UCSD-AML1 (cell line): ENCODE measurements around the gene PRR29.
"Not testable (repeated sequence)": the region's sequence is repeated elsewhere in the genome, so short reads cannot be mapped to it uniquely, and the experiment has no call there.

Experiments used
- DNase-seq: peaks from one replicate; lab custom pipeline; 2025; ENCODE audit not compliant: unreplicated experiment; lab: John Stamatoyannopoulos, UW

PRR29 gene

DNA sequence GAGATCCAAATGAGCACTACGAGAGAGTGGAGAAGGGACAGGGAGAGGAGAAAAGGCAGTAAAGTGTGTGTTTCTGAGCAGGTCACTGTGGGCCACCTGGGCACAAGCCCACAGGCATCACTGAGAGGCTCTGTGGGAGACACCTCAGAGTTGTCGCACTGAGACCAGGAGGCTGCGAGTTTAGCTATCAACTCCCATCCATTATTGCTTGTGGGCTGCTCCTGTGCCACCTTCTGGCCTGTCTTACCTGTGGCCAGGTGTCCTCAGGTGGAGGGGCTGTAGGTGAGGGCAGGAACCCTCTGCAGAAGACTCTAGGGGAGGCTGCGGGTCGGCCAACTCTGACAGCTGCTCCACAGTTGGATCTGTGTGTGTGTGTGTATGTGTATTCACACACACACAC, 2.5 kb upstream of the PRR29 start:
- DNase-seq, result no peak

DNA sequence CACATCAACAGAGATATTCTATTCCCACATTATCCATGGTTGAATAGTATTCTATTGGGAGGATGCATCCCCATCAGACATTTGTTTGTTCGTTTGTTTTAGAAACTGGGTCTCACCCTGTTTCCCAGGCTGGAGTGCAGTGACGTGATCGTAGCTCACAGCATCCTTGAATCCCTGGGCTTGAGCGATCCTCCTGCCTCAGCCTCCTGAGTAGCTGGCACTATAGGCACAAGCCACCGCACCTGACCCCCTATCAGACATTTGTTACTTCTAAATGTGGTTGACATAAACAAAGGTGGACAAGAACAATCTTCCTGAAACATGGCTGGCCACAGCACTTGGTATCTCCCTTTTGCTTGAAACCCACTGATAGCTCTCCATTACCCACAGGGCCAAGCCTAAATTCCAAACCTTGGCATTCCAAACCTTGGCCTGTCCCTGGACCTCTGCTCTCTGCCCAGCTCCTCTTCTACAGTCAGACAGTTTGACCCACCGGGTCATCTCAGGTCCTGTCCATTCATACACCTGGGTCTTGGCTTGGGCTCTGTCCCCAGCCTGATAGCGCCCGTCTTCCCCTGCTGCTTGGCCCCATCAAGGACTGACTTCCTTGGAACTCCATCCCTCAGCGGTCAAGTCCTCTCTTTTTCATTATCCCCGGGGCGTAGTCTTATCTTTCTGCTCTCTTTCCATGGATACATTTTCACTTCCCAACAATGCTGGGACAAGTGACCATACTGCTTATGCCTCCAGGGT, 1.5 kb upstream of the PRR29 start:
- DNase-seq, result no peak

DNA sequence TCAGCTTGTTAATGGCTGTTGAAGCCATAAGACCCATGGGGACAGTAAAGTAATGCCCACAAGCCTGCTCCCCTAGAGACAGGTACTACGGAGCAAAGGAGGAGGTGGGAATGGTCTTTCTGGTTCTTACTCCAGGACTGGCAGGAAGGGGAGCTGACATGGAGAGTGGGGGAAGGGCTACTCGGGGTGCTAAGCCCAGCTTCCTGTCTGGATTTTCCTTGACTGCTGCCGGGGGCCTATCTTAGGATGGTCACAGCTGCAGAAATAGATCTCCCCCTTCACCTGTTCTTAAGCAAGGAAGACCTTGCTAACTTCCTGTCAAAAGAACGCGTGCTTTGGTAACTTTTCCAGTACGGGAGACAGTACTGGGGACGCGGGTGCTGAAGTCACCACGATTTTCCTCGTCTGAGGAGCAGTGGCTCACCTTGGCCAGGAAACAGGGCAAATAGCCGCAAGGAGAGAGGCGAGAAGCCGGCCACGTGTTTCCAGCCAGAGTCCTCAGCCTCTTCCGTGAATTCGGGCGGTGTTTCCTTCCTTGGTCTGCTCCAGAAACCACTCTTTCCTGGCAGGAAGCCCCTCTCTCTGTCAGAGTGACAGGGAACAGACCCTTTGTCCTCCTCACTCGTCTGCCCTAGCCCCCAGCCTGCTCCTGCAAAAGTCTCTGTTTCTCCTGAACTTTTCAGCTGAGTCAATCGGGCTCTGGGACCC, 656 bp upstream of the PRR29 start:
- peak; percentile 84 for DNase-seq

DNA sequence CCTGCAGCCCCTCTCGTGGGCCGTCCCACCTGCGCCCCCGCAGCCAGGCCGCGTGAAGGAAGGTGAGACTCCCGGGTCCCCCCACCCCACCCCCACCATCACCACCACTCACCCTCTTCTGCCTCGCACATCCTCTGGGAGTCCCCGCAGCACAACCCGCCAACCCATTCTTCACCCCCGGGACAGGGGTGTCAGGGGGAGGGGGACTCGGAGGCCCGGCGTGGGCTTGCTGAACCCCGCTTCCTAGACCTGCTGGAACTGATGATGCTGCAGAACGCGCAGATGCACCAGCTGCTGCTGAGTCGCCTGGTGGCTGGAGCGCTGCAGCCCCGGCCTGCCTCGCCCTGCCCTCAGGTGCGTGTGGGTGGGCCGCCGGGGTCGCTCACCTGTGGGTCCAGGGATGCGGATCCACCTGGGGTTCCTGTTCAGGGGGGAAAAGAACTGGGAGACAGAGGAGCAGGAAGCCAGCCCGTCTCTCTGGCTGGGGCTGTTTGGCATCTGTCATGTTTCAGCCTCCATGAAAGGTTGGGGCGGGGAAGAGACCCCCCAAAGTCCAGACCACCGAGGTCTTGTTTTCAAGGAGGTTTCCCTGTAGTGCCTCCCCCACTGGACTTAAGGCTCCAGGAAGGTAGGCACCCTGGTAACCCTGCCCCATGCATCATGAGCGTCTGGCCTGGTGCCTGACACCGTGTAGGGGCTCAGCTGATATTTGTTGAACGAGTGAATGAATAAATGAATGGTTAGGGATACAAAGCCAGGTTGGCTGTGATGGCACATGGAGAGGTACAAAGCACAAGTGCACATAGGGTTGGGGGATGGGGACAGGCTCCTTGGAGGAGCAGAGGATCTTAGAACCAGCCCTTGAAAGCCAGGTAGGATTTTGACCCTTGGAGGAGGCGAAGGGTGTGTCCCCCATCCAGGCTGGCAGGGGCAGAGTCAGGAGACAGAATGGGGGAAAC, 849 bp downstream of the PRR29 start:
- no peak for DNase-seq

DNA sequence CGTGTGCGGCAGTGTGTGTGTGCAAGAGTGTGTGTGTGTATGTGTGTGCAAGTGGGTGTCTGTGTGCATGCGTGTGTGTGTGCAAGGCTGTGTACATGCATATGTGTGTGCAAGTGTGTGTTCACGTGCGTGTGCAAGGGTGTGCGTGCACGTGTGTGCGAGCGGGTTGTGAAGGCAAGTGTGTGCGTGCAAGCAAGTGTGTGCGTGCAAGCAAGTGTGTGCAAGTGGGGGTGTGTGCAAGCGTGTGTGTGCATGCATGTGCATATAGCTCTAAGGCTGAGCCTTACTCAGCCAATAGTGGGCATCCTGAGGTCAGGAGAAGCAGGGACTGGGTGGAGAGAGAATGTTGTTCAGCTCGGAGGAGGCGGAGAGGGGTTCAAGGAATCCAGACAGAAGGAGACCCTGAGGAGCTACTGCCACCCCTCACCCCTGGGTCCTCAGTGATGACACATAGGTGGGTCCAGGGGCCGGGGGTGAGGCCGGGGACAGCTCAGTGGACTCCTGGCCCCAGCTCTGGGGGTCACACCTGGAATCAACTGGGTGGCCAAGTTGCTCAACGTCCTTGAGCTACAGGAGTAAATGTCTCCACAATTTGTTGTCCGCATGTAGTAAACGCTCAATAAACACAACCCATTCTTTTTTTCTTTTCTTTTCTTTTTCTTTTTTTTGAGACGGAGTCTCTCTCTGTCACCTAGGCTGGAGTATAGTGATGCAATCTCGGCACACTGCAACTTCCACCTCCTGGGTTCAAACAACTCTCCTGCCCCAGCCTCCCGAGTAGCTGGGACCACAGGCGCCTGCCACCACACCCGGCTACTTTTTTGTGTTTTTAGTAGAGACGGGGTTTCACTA, 1.8 kb downstream of the PRR29 start:
- no peak for DNase-seq

DNA sequence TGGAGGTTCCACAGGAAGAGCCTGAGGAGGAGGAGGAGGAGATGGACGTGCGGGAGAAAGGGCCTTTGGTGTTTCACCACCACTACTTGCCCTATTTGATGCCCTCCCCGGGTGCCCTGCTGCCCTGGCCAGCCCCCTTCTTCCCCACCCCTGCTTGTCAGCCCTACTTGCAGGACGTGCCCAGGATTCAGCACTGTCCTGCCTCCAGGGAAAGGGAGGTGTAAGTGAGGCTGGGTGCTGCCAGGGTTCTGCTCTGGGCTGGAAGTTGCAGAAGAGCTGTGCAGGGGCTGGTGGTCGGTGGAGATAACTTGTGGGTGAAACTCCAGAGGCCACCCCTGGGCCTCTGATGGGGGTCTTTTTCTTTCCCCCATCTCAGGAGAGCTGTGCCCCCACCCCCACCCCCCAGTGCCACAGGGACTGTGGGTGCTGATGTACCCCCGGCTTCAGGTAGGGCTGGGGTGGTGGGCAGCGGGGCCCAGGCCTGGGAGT, 3.0 kb downstream of the PRR29 start:
- no peak for DNase-seq

DNA sequence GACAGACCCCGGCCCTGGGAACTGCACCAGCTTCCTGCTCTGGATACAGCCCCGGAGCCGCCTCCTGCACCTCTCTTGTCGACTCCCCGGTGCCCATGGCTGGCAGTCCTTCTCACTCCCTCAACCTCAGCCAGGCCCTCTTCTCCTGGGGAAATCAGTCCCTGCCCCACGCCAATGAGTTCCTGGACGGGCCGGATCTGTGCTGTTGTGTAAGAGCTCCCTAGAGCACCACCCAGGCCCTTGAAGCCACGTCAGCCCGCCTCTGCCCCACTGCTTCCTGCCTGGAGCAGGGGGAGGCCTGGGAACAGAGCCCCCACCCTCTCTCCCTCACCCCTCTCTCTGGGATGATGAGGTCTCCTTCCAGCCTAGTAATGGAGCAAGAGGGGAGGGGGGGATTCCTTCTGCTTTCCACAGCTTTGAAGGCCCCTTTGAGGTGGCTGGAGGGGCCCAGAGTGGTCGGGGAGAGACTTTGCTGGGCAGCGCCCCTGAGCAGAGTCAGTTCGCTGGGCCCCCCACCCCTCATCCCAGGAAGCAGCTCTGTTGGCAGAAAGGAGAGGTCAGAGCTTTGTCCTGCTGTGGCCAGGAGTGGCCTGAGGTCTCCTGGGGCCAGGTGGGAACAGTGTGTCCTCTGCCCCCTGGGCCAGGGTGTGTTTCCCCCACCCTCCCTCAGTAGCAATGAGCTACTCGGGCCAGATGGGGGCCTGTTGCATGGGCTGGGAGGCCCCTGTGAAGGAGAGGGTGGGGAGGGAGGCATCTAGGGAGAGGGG, 3.8 kb downstream of the PRR29 start:
- DNase-seq, result peak; percentile 75

DNA sequence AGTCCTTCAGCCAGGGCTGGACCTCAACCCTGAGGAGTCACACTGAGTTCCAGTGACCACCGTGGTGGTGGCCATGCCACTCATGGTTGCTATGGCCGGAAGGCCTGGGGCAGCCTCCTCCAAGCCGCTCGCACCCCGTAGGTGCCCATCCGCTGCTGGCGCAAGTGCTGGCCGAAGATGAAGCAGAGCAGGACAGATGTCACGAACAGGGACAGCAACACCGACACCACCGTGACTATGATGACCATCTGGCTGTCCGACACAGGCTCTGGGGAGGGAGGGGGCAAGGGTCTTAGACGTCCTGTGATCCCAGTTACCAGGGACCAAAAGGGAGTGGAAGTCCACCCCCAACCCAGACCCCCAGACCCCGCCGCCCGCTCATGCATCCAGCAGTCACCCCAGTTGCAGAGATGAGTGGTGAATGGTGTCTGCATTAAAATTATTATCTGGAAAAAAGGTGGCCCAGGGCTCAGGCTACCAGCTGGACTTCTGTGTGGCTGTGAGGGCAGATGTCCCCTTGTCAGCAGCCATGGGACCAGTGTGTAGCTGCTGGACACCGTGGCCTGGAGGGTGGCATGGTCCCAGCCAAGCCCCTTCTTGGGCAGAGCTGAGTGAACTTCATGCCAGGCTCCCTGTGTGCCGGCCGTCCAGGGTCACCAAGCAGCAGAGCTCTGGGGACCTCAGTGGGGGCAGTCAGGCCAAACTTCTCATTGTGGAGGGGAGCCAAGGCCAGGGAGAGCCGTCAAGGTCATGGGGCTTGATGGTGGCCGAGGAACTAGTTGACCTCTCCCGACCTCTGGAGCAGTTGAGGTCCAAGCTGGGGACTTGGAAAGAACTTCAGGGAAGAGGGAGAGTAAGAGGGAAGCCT, 4.7 kb downstream of the PRR29 start:
- no peak for DNase-seq

DNA sequence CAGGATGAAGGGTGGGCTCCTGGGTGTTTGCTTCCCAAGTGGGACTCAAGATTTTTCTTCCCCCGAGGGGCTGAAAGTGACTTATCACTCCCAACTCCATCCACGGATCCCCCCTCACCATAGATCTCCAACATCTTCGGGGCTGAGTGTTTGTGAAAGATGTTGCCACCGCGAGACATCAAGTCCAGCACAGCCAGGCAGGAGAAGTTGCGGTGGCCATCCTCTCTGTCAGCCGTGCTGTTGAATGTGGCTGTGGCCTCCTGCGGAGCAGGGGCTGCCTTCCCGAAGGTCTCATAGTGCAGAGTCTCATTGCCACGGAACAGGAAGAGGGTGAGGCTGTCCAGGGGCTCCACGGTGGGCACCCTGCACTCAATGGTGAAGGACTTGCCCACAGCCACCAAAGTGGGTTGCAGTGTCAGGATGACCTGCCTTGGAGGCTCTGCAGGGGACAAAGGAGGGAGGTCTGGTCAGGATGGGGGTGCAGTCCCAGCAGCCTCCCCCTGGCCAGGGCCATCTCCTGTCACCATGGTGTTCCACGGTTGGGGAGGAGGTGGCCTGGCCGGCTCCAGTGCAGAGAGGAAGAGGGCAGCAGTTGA, 5.5 kb downstream of the PRR29 start:
- DNase-seq, result no peak

DNA sequence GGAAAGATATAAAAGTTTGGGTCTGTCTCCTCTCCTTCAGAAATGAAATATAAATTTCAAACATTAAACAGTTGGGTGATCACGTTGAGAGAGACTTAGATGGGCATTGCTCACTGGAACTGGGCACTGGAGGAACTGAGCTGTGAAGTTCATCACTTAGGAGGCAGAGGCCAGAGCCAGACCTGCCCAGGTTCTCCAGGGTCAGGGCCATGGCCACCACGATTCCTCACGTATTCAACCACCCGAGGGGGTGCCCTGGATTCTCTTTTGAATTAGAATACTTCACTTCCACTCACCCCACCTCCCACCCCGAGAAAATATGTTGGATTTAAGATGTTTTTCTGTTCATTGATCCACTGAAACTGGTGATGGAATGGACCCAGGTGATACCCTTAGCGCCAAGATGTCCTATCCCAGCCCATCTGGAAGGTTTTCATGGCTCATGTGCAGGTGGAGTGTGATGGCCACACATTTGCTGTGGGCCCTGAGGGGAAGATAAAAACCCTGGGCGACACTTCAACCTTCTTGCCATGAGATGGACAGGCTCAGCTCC, 6.1 kb downstream of the PRR29 start:
- DNase-seq, result no peak

DNA sequence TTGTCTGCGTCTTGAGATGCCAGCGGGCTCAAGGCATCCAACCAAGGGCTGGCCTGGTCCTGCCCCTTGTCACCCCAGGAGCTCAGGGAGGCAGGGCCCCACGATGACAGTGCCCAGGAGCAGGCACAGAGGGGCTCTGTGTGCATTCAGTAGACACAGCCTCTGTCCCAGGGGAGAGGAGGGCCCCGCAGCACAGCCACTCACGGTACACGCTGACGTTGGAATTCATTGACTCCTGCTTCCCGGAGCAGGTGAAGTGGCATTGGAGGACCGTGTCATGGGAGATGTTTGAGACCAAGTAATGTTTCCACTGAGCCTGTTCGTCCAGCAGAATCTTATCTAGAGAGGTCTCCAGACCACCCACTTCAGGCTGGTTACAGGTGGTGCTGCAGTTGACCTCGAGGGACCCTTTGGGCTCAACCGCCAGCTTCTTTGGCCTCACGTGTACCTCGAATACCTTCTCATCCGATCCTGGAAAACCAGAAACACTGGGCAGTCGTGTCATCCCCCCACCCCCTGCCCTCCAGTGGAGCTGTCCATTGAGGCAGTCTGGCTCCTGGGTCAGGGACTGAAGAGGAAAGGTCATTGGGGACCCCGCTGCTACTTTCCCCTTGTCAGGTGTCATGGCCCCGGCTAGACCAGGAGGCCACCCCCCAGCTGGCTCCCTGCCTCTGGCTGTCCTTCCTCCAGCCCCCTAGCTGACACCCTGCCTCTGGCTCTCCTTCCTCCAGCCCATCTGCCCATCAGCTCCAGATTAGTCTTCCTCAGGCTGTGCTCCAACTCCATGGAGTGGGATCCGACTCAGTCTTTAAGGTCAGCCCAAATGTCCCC, 7.0 kb downstream of the PRR29 start:
- DNase-seq, result no peak

DNA sequence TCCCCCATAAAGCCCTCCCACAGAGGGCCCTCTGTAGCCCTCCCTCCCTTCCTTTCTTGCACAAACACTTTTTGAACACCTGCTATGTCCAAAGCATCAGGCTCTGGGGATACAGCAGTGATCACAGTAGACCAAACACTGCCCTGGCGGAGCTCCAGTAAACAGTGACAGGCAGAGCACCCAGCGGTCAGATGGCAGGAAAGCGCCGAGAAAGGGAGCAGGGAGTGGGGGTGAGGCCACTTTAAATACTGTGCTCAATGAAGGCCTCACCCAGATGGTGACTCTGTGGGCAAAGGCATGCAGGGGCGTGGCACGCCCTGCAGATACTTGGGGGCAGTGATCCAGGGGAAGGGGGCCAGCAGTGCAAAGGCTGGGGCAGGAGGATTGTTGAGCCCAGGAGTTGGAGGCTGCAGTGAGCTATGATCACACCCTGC, 7.6 kb downstream of the PRR29 start:
- DNase-seq, result peak; percentile 57

DNA sequence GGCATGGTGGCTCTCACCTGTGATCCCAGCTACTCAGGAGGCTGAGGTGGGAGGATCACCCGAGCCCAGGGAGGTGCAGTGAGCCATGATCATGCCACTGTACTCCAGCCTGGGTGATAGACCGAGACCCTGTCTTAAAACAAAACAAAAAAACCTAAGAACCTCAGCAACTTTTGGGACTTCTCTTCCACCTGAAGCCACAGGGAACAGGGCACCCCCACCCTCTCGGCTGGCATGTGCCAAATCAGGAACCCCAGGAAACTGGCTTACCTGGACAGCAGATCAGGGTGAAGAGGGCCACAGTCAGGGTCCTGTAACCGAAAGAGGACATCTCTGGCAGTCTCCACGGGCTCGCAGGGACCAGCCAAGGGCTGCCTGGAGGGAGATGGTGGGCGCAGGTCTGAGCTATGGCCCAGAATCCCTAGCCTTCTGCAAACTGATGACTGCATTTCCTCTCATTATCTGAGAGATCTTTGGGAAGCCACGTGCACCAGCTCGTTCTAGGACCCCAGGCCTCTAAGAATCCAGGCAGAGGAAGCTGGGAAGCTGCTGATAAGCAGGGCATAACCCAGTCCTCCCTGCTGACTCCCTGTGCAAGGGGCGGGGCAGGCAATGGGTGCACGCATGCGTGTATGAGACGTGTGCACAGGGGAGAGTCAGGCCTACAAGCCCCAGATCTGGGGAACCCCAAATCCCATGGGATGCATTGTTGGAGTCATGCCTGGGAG, 8.4 kb downstream of the PRR29 start:
- peak; percentile 88 for DNase-seq

DNA sequence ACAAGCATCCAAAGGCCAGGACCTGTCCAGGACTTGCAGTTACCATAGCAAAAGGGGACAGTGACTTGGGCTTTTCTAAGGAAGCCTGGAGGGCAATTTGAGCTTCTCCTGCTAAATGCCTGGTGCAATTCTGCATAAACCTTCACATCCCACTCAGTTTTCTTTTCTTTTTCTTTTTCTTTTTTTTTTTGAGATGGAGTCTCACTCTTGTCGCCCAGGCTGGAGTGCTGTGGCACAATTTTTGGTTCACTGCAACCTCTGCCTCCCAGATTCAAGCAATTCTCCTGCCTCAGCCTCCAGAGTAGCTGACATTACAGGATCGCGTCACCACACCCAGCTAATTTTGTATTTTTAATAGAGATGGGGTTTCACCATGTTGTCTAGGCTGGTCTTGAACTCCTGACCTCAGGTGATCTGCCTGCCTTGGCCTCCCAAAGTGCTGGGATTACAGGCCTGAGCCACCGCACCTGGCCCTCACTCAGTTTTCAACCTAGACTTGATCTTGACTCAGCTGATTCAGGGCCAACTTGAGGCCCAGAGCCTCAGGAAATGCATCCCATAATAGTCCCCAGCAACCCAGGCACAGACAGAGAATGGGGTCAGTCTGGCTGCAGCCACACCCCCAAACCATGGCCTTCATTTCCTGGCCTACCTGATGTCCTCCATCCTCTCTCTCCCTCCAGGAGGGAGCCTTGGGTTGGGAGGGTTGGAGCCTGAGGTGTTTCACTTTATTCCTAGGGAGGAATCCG, 9.1 kb downstream of the PRR29 start:
- not testable (repeated sequence) for DNase-seq

DNA sequence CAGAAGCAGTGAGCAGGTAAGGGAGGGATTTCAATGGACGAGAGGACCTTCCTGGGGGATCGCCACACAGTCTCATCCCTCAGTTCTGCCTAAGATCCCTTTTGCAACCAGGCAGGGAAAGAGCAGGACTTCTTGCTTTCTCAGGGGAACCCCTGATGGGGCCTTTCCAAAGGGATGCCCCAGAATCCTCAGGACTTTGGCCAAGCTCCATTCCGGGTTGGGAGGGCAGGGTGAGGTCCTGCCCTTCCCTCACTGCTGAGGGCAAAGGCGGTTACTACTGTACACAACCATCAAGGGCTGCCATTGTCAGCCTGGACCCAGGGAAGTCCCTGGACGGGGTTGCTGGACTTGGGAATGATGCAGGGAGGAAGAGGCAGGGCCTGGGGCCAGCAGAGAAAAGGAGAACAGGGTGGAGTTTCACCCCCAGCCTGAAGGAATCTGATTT, 9.7 kb downstream of the PRR29 start:
- DNase-seq, result no peak

DNA sequence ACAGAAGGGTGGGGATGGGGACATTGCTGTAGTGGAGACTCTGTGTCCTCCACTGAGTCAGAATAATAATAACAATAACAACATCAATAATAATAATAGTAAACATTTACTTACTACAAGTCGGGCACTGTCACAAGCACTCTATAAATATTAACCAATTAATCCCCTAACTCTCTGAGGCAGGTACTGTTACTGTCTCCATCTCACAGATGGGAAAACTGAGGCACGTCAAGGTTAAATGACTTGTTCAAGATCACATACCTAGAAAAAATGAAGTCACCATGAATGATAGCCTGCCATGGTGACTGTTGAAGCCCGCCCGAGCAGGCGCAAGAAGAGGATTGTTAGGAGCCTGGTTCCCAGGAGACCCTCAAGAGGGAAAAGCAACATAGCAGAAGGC, 10.2 kb downstream of the PRR29 start:
- no peak for DNase-seq
